GM10847 (cell line): Measurements from ENCODE around the gene NUS1.

Source experiments
- POLR2A ChIP-seq: IDR thresholded peaks from 2 replicates; pipeline ENCODE4 v1.6.1; 2011; ENCODE audit not compliant: insufficient read length; ENCODE audit errors: extremely low read depth

NUS1 gene

GRCh38 chr6:117687021-117687648 lies 11.9 kb downstream of the NUS1 start:
- TF ChIP-seq POLR2A: no peak

- TF ChIP-seq POLR2A: no peak
These were observed 31.2 kb downstream of the NUS1 start for GRCh38 chr6:117706504-117706903.

DNA sequence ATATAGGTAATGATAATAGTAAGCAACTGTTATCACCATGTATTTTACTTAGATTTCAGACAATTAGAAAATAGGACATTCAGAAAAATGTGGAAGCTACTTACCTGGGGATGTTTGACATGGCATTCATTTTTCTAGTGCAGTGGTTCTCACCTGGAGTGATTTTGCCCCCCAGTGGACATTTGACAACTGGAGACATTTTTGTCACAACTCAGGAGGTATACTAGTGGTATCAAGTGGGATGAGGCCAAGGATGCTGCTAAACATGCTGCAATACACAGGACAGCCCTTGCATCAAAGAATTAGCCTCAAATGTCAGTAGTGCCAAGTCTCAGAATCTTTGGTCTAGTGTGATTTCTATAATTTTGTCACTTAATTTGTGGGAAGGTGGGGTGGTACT lies 36.1 kb downstream of the NUS1 start:
- TF ChIP-seq POLR2A: no peak

- no peak for TF ChIP-seq POLR2A
These were observed 43.6 kb downstream of the NUS1 start for GRCh38 chr6:117718895-117719294.

GRCh38 chr6:117728626-117729025 lies 53.4 kb downstream of the NUS1 start:
- TF ChIP-seq POLR2A: no peak

DNA sequence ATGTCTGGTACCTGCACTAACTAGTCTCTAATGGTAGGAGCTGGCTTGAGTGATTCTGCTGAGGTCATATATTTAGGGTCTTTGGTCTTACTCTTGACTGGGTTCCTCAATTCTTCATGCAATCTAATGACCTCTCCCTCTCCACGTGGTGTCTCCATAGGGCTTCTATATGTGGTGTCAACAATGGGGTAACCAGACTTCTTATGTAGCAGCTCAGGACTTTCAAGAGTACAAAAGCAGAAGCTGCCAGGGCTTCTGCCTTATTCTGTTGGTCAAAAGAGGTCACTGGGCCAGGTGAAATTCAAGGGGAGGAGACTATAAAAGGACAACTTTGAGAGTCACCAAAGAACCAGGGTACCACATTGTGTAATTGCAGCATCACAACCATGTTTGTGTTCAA lies 54.3 kb downstream of the NUS1 start:
- TF ChIP-seq POLR2A: no peak

- TF ChIP-seq POLR2A: no peak
These were observed 58.1 kb downstream of the NUS1 start for GRCh38 chr6:117733341-117733740.

DNA sequence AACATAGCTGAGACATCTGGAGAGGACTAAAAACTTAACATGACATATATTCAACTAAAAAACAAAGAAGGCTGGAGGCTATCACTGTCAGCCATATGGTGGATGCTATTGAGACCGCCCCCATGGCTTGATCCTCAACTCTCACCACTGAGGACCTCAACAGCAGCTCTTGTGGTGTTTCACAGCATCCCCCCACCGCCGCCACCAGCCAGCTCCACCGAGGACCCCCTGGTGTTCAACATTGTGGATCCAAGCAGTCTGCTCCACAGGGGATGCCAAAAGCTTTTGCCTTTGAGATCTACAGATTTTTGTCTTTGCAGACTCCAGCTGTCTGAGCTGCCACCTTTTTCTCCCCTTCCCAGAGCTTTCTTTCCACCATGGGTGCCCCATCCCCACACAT lies 64.6 kb downstream of the NUS1 start:
- no peak for TF ChIP-seq POLR2A

DNA sequence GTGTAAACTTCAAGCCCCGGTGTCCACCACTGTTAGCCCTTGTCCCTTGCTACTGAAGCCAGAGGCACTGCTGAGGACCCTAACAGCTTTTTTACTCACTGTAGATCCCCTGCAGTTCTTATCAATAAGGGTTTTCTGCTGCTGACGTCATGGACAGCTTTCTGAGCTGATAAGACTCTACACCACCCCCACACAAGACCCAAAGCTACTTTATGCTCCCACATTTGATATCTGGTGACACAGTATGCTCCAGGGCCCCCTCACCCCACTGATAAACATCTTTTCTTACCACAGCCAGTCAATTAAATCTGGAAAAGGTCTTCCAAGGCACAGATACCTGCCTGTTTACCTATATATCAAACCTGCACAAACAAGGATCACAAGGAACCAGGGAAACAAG lies 65.3 kb downstream of the NUS1 start:
- TF ChIP-seq POLR2A: no peak
